H1 (cell line): Measurements from ENCODE around the gene SLFNL1. TPM values are rescaled to one million over a fixed set of nuclear protein-coding genes. Genes with fewer than 3 reads are reported as not detected.
A peak's percentile ranks its signal among the peaks of the same experiment; 100 is the strongest.

Experiments used
- CTCF ChIA-PET: fragments of 300-600 bp; sonication (Branson Sonifier 250); formaldehyde crosslinking; loops from one replicate; lab custom pipeline; 2021; ENCODE audit not compliant: partially characterized antibody; lab: Charles Lee
- POLR2A ChIA-PET: fragments of 300-600 bp; sonication (Branson Sonifier 250); formaldehyde crosslinking; loops from one replicate; lab custom pipeline; 2021; ENCODE audit warnings: inconsistent platforms; ENCODE audit not compliant: partially characterized antibody; lab: Charles Lee
- DNase-seq, 2 experiments: peaks; one replicate each; pipeline versions ENCODE4 v3.0.0 to v3.0.0-alpha.2; 2010 to 2022; ENCODE audit warnings: low spot score in 2 of 2, low read depth in 1 of 2, mixed read lengths in 1 of 2
- FAIRE-seq: peaks from 2 replicates; lab custom pipeline; 2011; peaks lifted over from hg19 to GRCh38; lab: Jason Lieb, UNC
- H2AFZ ChIP-seq: 2 replicates; pipeline ENCODE4 v1.8.1; 2012; ENCODE audit warnings: low read length, inconsistent platforms
- H2AK5ac ChIP-seq: 2 replicates; pipeline ENCODE4 v1.6.1; 2013; ENCODE audit warnings: low read depth, low read length
- H2BK120ac ChIP-seq: replicated peaks from 2 replicates; pipeline ENCODE3; 2013; ENCODE audit warnings: low read depth, low read length, inconsistent platforms
- H2BK12ac ChIP-seq: 2 replicates; pipeline ENCODE4 v1.6.1; 2013; ENCODE audit warnings: low read depth, low read length
- H2BK15ac ChIP-seq: 2 replicates; pipeline ENCODE4 v1.6.1; 2013; ENCODE audit warnings: low read length
- H2BK20ac ChIP-seq: 2 replicates; pipeline ENCODE4 v1.6.1; 2013; ENCODE audit warnings: low read length
- H2BK5ac ChIP-seq: 2 replicates; pipeline ENCODE4 v1.6.1; 2013; ENCODE audit warnings: low read depth, low read length
- H3K14ac ChIP-seq: 2 replicates; pipeline ENCODE4 v1.6.1; 2013; ENCODE audit warnings: inconsistent platforms; ENCODE audit not compliant: insufficient read length
- H3K18ac ChIP-seq: 2 replicates; pipeline ENCODE4 v1.6.1; 2013; ENCODE audit warnings: low read length; ENCODE audit errors: extremely low read depth
- H3K23ac ChIP-seq: 2 replicates; pipeline ENCODE4 v1.6.1; 2013; ENCODE audit warnings: inconsistent platforms; ENCODE audit not compliant: insufficient read length
- H3K23me2 ChIP-seq: 2 replicates; pipeline ENCODE4 v1.6.1; 2013; ENCODE audit warnings: low read depth, low read length
- H3K27ac ChIP-seq: 2 replicates; pipeline ENCODE4 v1.6.1; 2011; ENCODE audit warnings: low read depth, low read length, inconsistent platforms
- H3K27me3 ChIP-seq, 4 experiments: replicated peaks in 1 of 4; 1 replicate in 1 of 4; 2 replicates in 3 of 4; pipeline versions ENCODE4 v1.6.1 to v1.8.1; 2011 to 2013; ENCODE audit warnings: low read length in 3 of 4, mild to moderate bottlenecking in 3 of 4, inconsistent platforms in 2 of 4, mixed read lengths in 2 of 4, moderate library complexity in 1 of 4; ENCODE audit not compliant: control insufficient read depth in 3 of 4, insufficient read depth in 3 of 4; ENCODE audit errors: extremely low read depth in 1 of 4
- H3K36me3 ChIP-seq, 4 experiments: 2 replicates each; pipeline versions ENCODE4 v1.6.1 to v1.8.1; 2011 to 2013; ENCODE audit warnings: mild to moderate bottlenecking in 4 of 4, low read length in 3 of 4, moderate library complexity in 2 of 4, control low read depth in 1 of 4, inconsistent platforms in 1 of 4; ENCODE audit not compliant: insufficient read depth in 4 of 4, control insufficient read depth in 2 of 4
- H3K4ac ChIP-seq: replicated peaks from 2 replicates; pipeline ENCODE3; 2013; ENCODE audit warnings: low read length, low read depth, mixed read lengths, inconsistent platforms; ENCODE audit not compliant: insufficient read length
- H3K4me1 ChIP-seq, 4 experiments: replicated peaks in 1 of 4; 1 replicate in 1 of 4; 2 replicates in 3 of 4; pipeline versions ENCODE4 v1.6.1 to v1.8.1; 2011 to 2013; ENCODE audit warnings: low read length in 3 of 4, inconsistent platforms in 2 of 4, mixed read lengths in 1 of 4; ENCODE audit not compliant: insufficient read depth in 4 of 4, control insufficient read depth in 3 of 4
- H3K4me2 ChIP-seq, 2 experiments: 2 replicates each; pipeline versions ENCODE4 v1.6.1 to v1.8.1; 2011 to 2013; ENCODE audit warnings: low read depth in 2 of 2, low read length in 2 of 2, control low read depth in 1 of 2, inconsistent platforms in 1 of 2, mild to moderate bottlenecking in 1 of 2; ENCODE audit not compliant: insufficient read depth in 1 of 2
- H3K4me3 ChIP-seq, 4 experiments: fragments of 200-600, 300-600 bp in 1 of 4; sonication (generic), shearing (Covaris generic), sonication (Bioruptor Twin) in 1 of 4; 2 replicates each; pipeline versions ENCODE4 v1.5.1 to v1.8.1; 2011 to 2016; ENCODE audit warnings: low read length in 4 of 4, low read depth in 3 of 4, control low read depth in 2 of 4, inconsistent platforms in 2 of 4, mild to moderate bottlenecking in 2 of 4, mixed read lengths in 1 of 4, moderate library complexity in 1 of 4; ENCODE audit not compliant: insufficient read depth in 2 of 4; ENCODE audit errors: extremely low read depth in 1 of 4
- H3K56ac ChIP-seq: replicated peaks from 2 replicates; pipeline ENCODE3; 2013; ENCODE audit warnings: low read depth, mild to moderate bottlenecking, mixed read lengths, low read length, inconsistent platforms; ENCODE audit not compliant: insufficient read length
- H3K79me1 ChIP-seq: 2 replicates; pipeline ENCODE4 v1.6.1; 2013; ENCODE audit warnings: low read depth, low read length, control low read depth
- H3K79me2 ChIP-seq, 2 experiments: 2 replicates each; pipeline versions ENCODE4 v1.6.1 to v1.8.1; 2012 to 2013; ENCODE audit warnings: low read length in 2 of 2, mild to moderate bottlenecking in 2 of 2, inconsistent platforms in 1 of 2; ENCODE audit not compliant: insufficient read depth in 2 of 2, control insufficient read depth in 1 of 2
- H3K9ac ChIP-seq, 4 experiments: replicated peaks in 1 of 4; 1 replicate in 1 of 4; 2 replicates in 3 of 4; pipeline versions ENCODE4 v1.6.1 to v1.8.1; 2011 to 2013; ENCODE audit warnings: low read depth in 3 of 4, low read length in 3 of 4, control low read depth in 2 of 4, mild to moderate bottlenecking in 2 of 4, moderate library complexity in 2 of 4, inconsistent platforms in 1 of 4; ENCODE audit errors: extremely low read depth in 1 of 4
- H3K9me3 ChIP-seq, 2 experiments: 2 replicates each; pipeline versions ENCODE4 v1.6.1 to v1.8.1; 2012 to 2013; ENCODE audit warnings: mild to moderate bottlenecking in 2 of 2, moderate library complexity in 2 of 2, control low read depth in 1 of 2, inconsistent platforms in 1 of 2, low read depth in 1 of 2, low read length in 1 of 2, mixed read lengths in 1 of 2; ENCODE audit not compliant: insufficient read depth in 2 of 2
- H4K20me1 ChIP-seq, 2 experiments: replicated peaks in 1 of 2; 2 replicates each; pipeline versions ENCODE3 to v1.8.1; 2011 to 2013; ENCODE audit warnings: inconsistent platforms in 2 of 2, low read length in 2 of 2, mild to moderate bottlenecking in 1 of 2; ENCODE audit not compliant: insufficient read depth in 2 of 2, control insufficient read depth in 1 of 2
- H4K5ac ChIP-seq: 2 replicates; pipeline ENCODE4 v1.6.1; 2013; ENCODE audit warnings: low read length, low read depth, mixed read lengths, inconsistent platforms; ENCODE audit not compliant: insufficient read length
- H4K8ac ChIP-seq: 2 replicates; pipeline ENCODE4 v1.8.0; 2013; ENCODE audit warnings: mild to moderate bottlenecking, moderate library complexity, low read length, inconsistent platforms; ENCODE audit not compliant: insufficient read depth; ENCODE audit errors: extremely low read depth
- H4K91ac ChIP-seq: replicated peaks from 2 replicates; pipeline ENCODE3; 2013; ENCODE audit warnings: low read length, mixed read lengths, inconsistent platforms; ENCODE audit not compliant: insufficient read length
- CTCF ChIP-seq, 3 experiments: IDR thresholded peaks; 1 replicate in 2 of 3; 2 replicates in 1 of 3; pipeline versions ENCODE4 v1.5.1 to v1.6.1; 2011; ENCODE audit warnings: low read length in 3 of 3, mild to moderate bottlenecking in 3 of 3, inconsistent platforms in 2 of 3, low read depth in 1 of 3, moderate library complexity in 1 of 3; ENCODE audit not compliant: insufficient read depth in 1 of 3; ENCODE audit errors: control extremely low read depth in 1 of 3
- EGR1 ChIP-seq: IDR thresholded peaks from 2 replicates; pipeline ENCODE4 v1.6.1; 2011; ENCODE audit warnings: low read depth, low read length, borderline replicate concordance
- EP300 ChIP-seq, 2 experiments: IDR thresholded peaks; 1 replicate in 1 of 2; 2 replicates in 1 of 2; pipeline ENCODE4 v1.6.1; 2011 to 2012; ENCODE audit warnings: low read depth in 2 of 2, low read length in 2 of 2, mild to moderate bottlenecking in 2 of 2, borderline replicate concordance in 1 of 2, inconsistent platforms in 1 of 2, moderate library complexity in 1 of 2
- HDAC2 ChIP-seq, 2 experiments: fragments of 300-600 bp in 1 of 2; sonication (generic) in 1 of 2; IDR thresholded peaks; 2 replicates each; pipeline ENCODE4 v1.6.1; 2011 to 2012; ENCODE audit warnings: low read depth in 2 of 2, low read length in 2 of 2, mild to moderate bottlenecking in 2 of 2, moderate library complexity in 2 of 2, borderline replicate concordance in 1 of 2, inconsistent platforms in 1 of 2
- RAD21 ChIP-seq, 2 experiments: IDR thresholded peaks in 1 of 2; conservative IDR thresholded peaks in 1 of 2; 2 replicates each; pipeline ENCODE4 v1.6.1; 2011; ENCODE audit warnings: low read depth in 2 of 2, low read length in 2 of 2, improper control_type of control experiment in 1 of 2, inconsistent platforms in 1 of 2, mild to moderate bottlenecking in 1 of 2, moderate library complexity in 1 of 2
- TAF1 ChIP-seq: IDR thresholded peaks from 2 replicates; pipeline ENCODE4 v1.6.1; 2011; ENCODE audit warnings: mild to moderate bottlenecking, low read depth, low read length
- USF2 ChIP-seq: IDR thresholded peaks from 2 replicates; pipeline ENCODE4 v1.6.1; 2011; ENCODE audit warnings: low read length, improper control_type of control experiment
- WGBS, 2 experiments: shearing (Covaris generic) in 1 of 2; methylation state at CpG; one replicate each; pipeline versions ENCODE4 v1.1.6 to v1.1.7; 2013 to 2015; ENCODE audit warnings: low lambda C conversion rate in 2 of 2, mixed read lengths in 2 of 2, inconsistent platforms in 1 of 2, low coverage in 1 of 2, missing lambda C conversion rate in 1 of 2; ENCODE audit not compliant: insufficient replicate concordance in 2 of 2, insufficient coverage in 1 of 2, insufficient read length in 1 of 2; ENCODE audit errors: extremely low coverage in 1 of 2, missing lambda C conversion rate in 1 of 2; 5-methylcytosine and 5-hydroxymethylcytosine counted together
- polyA plus RNA-seq, 7 experiments: library from polyadenylated mRNA; depleted of rRNA in 3 of 7; stranded (reverse) in 5 of 7; unstranded in 2 of 7; fragments of >200 nt in 5 of 7; fragments of 200-250 nt in 2 of 7; gene quantifications; 1 replicate in 5 of 7; 2 replicates in 1 of 7; 4 replicates in 1 of 7; pipeline versions ENCODE4 v1.2.1 to v1.2.3, GENCODE V29; 2011 to 2013; ENCODE audit warnings: missing spikeins in 2 of 7, mixed read lengths in 2 of 7
- total RNA-seq: library from RNA; stranded (reverse); fragmentation: NEBNext Ultra II Directional; extraction: Animal tissue kit (Norgen Biotek cat#: 25700); gene quantifications from 2 replicates; pipeline ENCODE4 v1.2.1, GENCODE V29; 2021

Gene SLFNL1
- total and polyA plus RNA-seq, 2 of the 8 experiments (the other 6 are each of a cell fraction or from before 2014, with no cell fraction given): not detected

- DNase-seq (no peak), FAIRE-seq (no peak)
- Histone ChIP-seq H4K5ac (no peak overlapping the region), H3K4ac (no peak overlapping the region), H2BK20ac (no peak overlapping the region), H2BK120ac (no peak overlapping the region), H3K23me2 (no peaks in the 10 kb centered on the region), H3K9me3 (no peaks in the 10 kb centered on the region), H2AK5ac (no peak overlapping the region), H3K23ac (no peak overlapping the region), H3K18ac (no peak overlapping the region), H3K27me3 (no peaks in the 10 kb centered on the region), H3K14ac (no peak overlapping the region), H3K27ac (no peak overlapping the region), H4K20me1 (peaks cover 0 to 10% of the 10 kb centered on the region in 2 experiments), H2AFZ (no peak overlapping the region), H3K79me1 (peaks cover 3% of the 10 kb centered on the region; the same call in 1 of the 2 replicates), H3K4me3 (no peak overlapping the region), H4K8ac (no peak overlapping the region), H4K91ac (no peak overlapping the region), H3K36me3 (peaks cover 52 to 96% (median 89%) of the 10 kb centered on the region in 4 experiments), H3K4me2 (no peak overlapping the region), H3K56ac (no peak overlapping the region), H3K79me2 (no peaks in the 10 kb centered on the region), H2BK5ac (no peak overlapping the region), H2BK12ac (no peak overlapping the region), H2BK15ac (no peak overlapping the region), H3K9ac (no peak overlapping the region), H3K4me1 (no peaks in the 10 kb centered on the region)
- WGBS, 2 experiments: 90% methylated on average over 11 of the region's 11 CpGs; no CpG with 5 or more reads in 1 of the 2 experiments
- ChIA-PET CTCF (interaction anchor here (0.7 to 1.7 kb wide), 11 partner anchors 10 to 374 kb away, joined by 3 to 5 read pairs (median 4); partner anchors contain the start of gene CTPS1), POLR2A (interaction anchor here (1.4 to 4.6 kb wide), 5 partner anchors 12 to 24 kb away, joined by 4 to 17 read pairs (median 10); partner anchors contain the start of genes CTPS1 and SLFNL1)
- peak; percentile 27 to 35 (median 28) for TF ChIP-seq CTCF (IDR thresholded peaks at IDR 0.05; ENCODE audit: control extremely low read depth in 1 of 3, insufficient read depth in 1 of 3, low read depth in 1 of 3, low read length in 3 of 3)
- no peak for TF ChIP-seq TAF1
- TF ChIP-seq EP300 (IDR thresholded peaks at IDR 0.05; ENCODE audit: borderline replicate concordance in 1 of 2, low read depth in 2 of 2, low read length in 2 of 2): no peak
- no peak for TF ChIP-seq HDAC2 (IDR thresholded peaks at IDR 0.05; ENCODE audit: borderline replicate concordance in 1 of 2, low read depth in 2 of 2, low read length in 2 of 2)
- TF ChIP-seq USF2: 0 out of 2 replicates have a peak, but pooled peaks have one; percentile 27
- TF ChIP-seq EGR1: no peak
- peak; percentile 18 to 24; a peak in 2 of 4 replicates for TF ChIP-seq RAD21 (IDR thresholded peaks at IDR 0.05 in 1 of 2, conservative IDR thresholded peaks at IDR 0.05 in 1 of 2; ENCODE audit: low read depth in 2 of 2, low read length in 2 of 2)
Measured at GRCh38 chr1:41003640-41004220, 17.8 kb downstream of the SLFNL1 start.
